Loucy (cell line): ENCODE measurements around the gene APIP.

Experiments
- H2AFZ ChIP-seq: fragments of 200-600 bp; sonication (generic); 2 replicates; pipeline ENCODE4 v1.6.0; 2016; ENCODE audit warnings: antibody characterized with exemption, mild to moderate bottlenecking, low read length, moderate library complexity
- H3F3A ChIP-seq: fragments of 200-600 bp; 2 replicates; pipeline ENCODE4 v1.6.0; 2016; ENCODE audit warnings: antibody characterized with exemption, low read depth, mild to moderate bottlenecking
- H3K27me3 ChIP-seq: fragments of 200-600 bp; sonication (generic); 2 replicates; pipeline ENCODE4 v1.6.1; 2014; ENCODE audit warnings: low read length, mild to moderate bottlenecking; ENCODE audit not compliant: insufficient read depth, poor library complexity, severe bottlenecking
- H3K36me3 ChIP-seq: fragments of 200-600 bp; sonication (generic); 2 replicates; pipeline ENCODE4 v1.6.1; 2016; ENCODE audit warnings: low read length; ENCODE audit not compliant: insufficient read depth
- H3K4me1 ChIP-seq: fragments of 200-600 bp; sonication (generic); 2 replicates; pipeline ENCODE4 v1.5.1; 2014; ENCODE audit warnings: low read length, mild to moderate bottlenecking; ENCODE audit not compliant: insufficient read depth, poor library complexity, severe bottlenecking
- H3K4me2 ChIP-seq: fragments of 200-600 bp; sonication (generic); 2 replicates; pipeline ENCODE4 v1.6.0; 2014; ENCODE audit warnings: antibody characterized with exemption, low read length, low read depth, mild to moderate bottlenecking; ENCODE audit not compliant: poor library complexity, severe bottlenecking
- H3K4me3 ChIP-seq: fragments of 200-600 bp; sonication (generic); 2 replicates; pipeline ENCODE4 v1.5.1; 2014; ENCODE audit warnings: low read length, mild to moderate bottlenecking, mixed read lengths; ENCODE audit not compliant: poor library complexity, severe bottlenecking
- H3K79me2 ChIP-seq: fragments of 200-600 bp; sonication (generic); 2 replicates; pipeline ENCODE4 v1.6.1; 2014; ENCODE audit warnings: low read length; ENCODE audit not compliant: insufficient read depth
- H3K9ac ChIP-seq: fragments of 200-600 bp; sonication (generic); 2 replicates; pipeline ENCODE4 v1.6.0; 2014; ENCODE audit warnings: mild to moderate bottlenecking, low read depth, low read length, moderate library complexity; ENCODE audit not compliant: poor library complexity, severe bottlenecking
- H3K9me2 ChIP-seq: fragments of 200-600 bp; sonication (generic); replicated peaks from 2 replicates; pipeline ENCODE4 v1.6.1; 2016; ENCODE audit warnings: low read depth, low read length, mixed read lengths
- H3K9me3 ChIP-seq: fragments of 200-600 bp; sonication (generic); 2 replicates; pipeline ENCODE4 v1.6.1; 2014; ENCODE audit warnings: mild to moderate bottlenecking, antibody characterized with exemption, low read length, low read depth; ENCODE audit not compliant: insufficient read depth
- H4K20me1 ChIP-seq: fragments of 200-600 bp; sonication (generic); 2 replicates; pipeline ENCODE4 v1.6.0; 2014; ENCODE audit warnings: antibody characterized with exemption, low read length, mild to moderate bottlenecking; ENCODE audit not compliant: insufficient read depth, poor library complexity, severe bottlenecking
- EZH2phosphoT487 ChIP-seq: fragments of 200-600 bp; IDR thresholded peaks from 2 replicates; pipeline ENCODE4 v1.6.1; 2018; ENCODE audit warnings: antibody characterized with exemption, mild to moderate bottlenecking, moderate library complexity, borderline replicate concordance
- TF ChIP-seq, protein P1 (sequence below): fragments of 200-600 bp; sonication (generic); conservative IDR thresholded peaks from 2 replicates; pipeline ENCODE4 v1.5.1; 2014; ENCODE audit warnings: mild to moderate bottlenecking, antibody characterized with exemption, low read length

APIP gene

DNA sequence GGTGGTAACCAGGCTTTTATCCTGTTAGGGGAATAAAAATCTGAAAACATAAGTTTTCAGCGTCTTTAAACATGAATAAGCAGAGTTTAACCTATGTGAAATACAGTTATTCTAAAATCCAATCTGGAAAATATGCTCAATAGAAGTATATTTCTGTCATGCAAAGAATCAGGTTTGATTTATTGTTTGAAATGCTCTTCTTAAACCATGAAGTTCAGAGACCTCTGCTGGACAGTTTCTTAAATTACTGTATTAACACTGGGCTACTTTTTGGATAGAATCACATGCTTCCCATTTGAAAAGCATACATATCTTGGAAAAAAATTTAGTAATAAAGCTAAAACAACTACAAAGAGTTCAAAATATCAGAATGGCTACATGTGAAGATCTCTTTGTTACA lies 25.4 kb downstream of the APIP start:
- no peaks in the 10 kb centered on the region for H3K79me2 ChIP-seq
- H3F3A ChIP-seq, result no peaks in the 10 kb centered on the region
- H3K4me3 ChIP-seq, result no peak overlapping the region
- TF ChIP-seq EZH2phosphoT487, result no peak
- TF ChIP-seq, protein P1, sequence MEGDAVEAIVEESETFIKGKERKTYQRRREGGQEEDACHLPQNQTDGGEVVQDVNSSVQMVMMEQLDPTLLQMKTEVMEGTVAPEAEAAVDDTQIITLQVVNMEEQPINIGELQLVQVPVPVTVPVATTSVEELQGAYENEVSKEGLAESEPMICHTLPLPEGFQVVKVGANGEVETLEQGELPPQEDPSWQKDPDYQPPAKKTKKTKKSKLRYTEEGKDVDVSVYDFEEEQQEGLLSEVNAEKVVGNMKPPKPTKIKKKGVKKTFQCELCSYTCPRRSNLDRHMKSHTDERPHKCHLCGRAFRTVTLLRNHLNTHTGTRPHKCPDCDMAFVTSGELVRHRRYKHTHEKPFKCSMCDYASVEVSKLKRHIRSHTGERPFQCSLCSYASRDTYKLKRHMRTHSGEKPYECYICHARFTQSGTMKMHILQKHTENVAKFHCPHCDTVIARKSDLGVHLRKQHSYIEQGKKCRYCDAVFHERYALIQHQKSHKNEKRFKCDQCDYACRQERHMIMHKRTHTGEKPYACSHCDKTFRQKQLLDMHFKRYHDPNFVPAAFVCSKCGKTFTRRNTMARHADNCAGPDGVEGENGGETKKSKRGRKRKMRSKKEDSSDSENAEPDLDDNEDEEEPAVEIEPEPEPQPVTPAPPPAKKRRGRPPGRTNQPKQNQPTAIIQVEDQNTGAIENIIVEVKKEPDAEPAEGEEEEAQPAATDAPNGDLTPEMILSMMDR, result peak; percentile 75
- no peaks in the 10 kb centered on the region for H3K4me1 ChIP-seq
- H2AFZ ChIP-seq, result no peak overlapping the region
- H3K27me3 ChIP-seq, result no peaks in the 10 kb centered on the region
- H3K9me2 ChIP-seq, result no peaks in the 10 kb centered on the region
- no peaks in the 10 kb centered on the region for H3K9me3 ChIP-seq
- H3K36me3 ChIP-seq, result peaks cover 5% of the 10 kb centered on the region; the same call in 1 of the 2 replicates
- no peaks in the 10 kb centered on the region for H4K20me1 ChIP-seq
- H3K9ac ChIP-seq, result no peak overlapping the region
- H3K4me2 ChIP-seq, result no peak overlapping the region

DNA sequence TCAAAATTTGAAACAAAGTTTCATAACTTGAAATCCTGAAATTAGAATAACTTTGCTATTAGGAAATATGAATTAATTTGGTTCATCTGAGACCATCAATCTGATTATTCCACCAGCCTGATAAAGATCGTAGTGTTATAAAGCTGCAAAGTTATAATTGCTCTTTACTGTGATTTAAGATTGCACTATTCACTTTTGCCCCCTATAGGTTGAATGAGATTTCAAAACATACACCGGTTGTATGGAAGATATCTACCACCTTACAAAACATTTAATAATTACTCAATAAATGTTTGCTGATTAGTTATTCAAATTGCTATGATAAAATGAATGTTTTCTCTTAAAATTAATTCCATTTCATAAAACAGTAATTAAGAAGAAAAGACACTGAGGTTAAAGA lies 26.1 kb downstream of the APIP start:
- Histone ChIP-seq H3K4me2 (no peak overlapping the region), H3K9me2 (no peaks in the 10 kb centered on the region), H3K9ac (no peak overlapping the region), H3K27me3 (no peaks in the 10 kb centered on the region), H3K36me3 (peaks cover 5% of the 10 kb centered on the region; the same call in 1 of the 2 replicates), H3K4me3 (no peak overlapping the region), H3K79me2 (no peaks in the 10 kb centered on the region), H2AFZ (no peak overlapping the region), H3K9me3 (no peaks in the 10 kb centered on the region), H3F3A (no peaks in the 10 kb centered on the region), H4K20me1 (no peaks in the 10 kb centered on the region), H3K4me1 (no peaks in the 10 kb centered on the region)
- TF ChIP-seq EZH2phosphoT487, result no peak
- TF ChIP-seq, protein P1, result peak; percentile 62

DNA sequence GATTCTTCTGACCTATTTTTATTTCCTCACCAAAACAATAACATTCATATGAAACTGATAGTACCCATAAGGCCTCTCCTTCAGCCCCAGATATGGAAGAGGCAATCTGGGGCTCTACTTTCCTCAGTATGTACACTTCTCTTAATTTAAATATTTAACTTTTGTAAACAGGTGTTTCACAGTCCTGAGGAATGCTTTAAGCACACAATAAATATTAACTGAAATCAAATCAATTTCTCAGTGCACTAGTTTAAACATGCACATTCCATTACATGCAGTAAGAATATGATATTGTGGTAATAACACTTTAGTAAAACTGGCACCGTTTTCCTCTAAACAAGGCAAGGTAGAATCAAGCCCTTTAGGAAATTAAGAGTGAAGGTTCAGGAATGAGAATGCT lies 28.9 kb downstream of the APIP start:
- Histone ChIP-seq H3K4me1 (no peaks in the 10 kb centered on the region), H4K20me1 (no peaks in the 10 kb centered on the region), H3K4me2 (no peak overlapping the region), H3K9ac (no peak overlapping the region), H3K27me3 (no peaks in the 10 kb centered on the region), H3K4me3 (no peak overlapping the region), H3K79me2 (no peaks in the 10 kb centered on the region), H3K36me3 (peaks cover 5% of the 10 kb centered on the region; the same call in 1 of the 2 replicates), H3K9me3 (no peaks in the 10 kb centered on the region), H3K9me2 (no peaks in the 10 kb centered on the region), H3F3A (no peaks in the 10 kb centered on the region), H2AFZ (no peak overlapping the region)
- no peak for TF ChIP-seq EZH2phosphoT487
- TF ChIP-seq, protein P1, result no peak
